ENCODE data around the gene TMEM119.
"Not testable (repeated sequence)": the region's sequence is repeated elsewhere in the genome, so short reads cannot be mapped to it uniquely, and the experiment has no call there.

Gene TMEM119

GRCh38 chr12:108598553-108599250 is 818 bp upstream of the TMEM119 start:
- DNase-seq: no peak

- no peak for DNase-seq
Observed at GRCh38 chr12:108596854-108597558, 878 bp downstream of the TMEM119 start.

GRCh38 chr12:108595711-108596647 is 1.9 kb downstream of the TMEM119 start:
- DNase-seq: no peak

- no peak for DNase-seq
Observed at GRCh38 chr12:108594960-108595710, 2.7 kb downstream of the TMEM119 start.

GRCh38 chr12:108594323-108594903 is 3.5 kb downstream of the TMEM119 start:
- no peak for DNase-seq

GRCh38 chr12:108592033-108592909 is 5.6 kb downstream of the TMEM119 start:
- no peak for DNase-seq

- no peak for DNase-seq
Observed at GRCh38 chr12:108591267-108591980, 6.5 kb downstream of the TMEM119 start.

- not testable (repeated sequence) for DNase-seq
Observed at GRCh38 chr12:108590463-108590862, 7.4 kb downstream of the TMEM119 start.

- no peak for DNase-seq
Observed at GRCh38 chr12:108589840-108590229, 8.0 kb downstream of the TMEM119 start.

- no peak for DNase-seq
Observed at GRCh38 chr12:108589028-108589839, 8.7 kb downstream of the TMEM119 start.

- no peak for DNase-seq
Observed at GRCh38 chr12:108587826-108588225, 10.1 kb downstream of the TMEM119 start.

GRCh38 chr12:108586306-108586705 is 11.6 kb downstream of the TMEM119 start:
- no peak for DNase-seq

GRCh38 chr12:108585864-108586263 is 12.0 kb downstream of the TMEM119 start:
- no peak for DNase-seq

GRCh38 chr12:108584456-108585065 is 13.3 kb downstream of the TMEM119 start:
- DNase-seq: no peak

- no peak for DNase-seq
Observed at GRCh38 chr12:108583991-108584390, 13.9 kb downstream of the TMEM119 start.

GRCh38 chr12:108582978-108583770 is 14.7 kb downstream of the TMEM119 start:
- no peak for DNase-seq

- no peak for DNase-seq
Observed at GRCh38 chr12:108582509-108582908, 15.4 kb downstream of the TMEM119 start.
